GM23338 (cell line): Measurements from ENCODE around the gene KHK. TPM values are rescaled to one million over a fixed set of nuclear protein-coding genes. Genes with fewer than 3 reads are reported as not detected.

Source experiments
- ATAC-seq: fragments of 200-7000 bp; cut with Tn5 transposase; 3 replicates; pipeline ENCODE4 v1.9.1; 2020
- DNase-seq: peaks from one replicate; pipeline ENCODE4 v3.0.0-alpha.2; 2015; ENCODE audit warnings: low spot score
- H2AFZ ChIP-seq: fragments of 200-600 bp; sonication (generic); 2 replicates; pipeline ENCODE4 v1.8.0; 2016; ENCODE audit warnings: antibody characterized with exemption, mild to moderate bottlenecking, moderate library complexity
- H3F3A ChIP-seq: fragments of 200-600 bp; sonication (generic); replicated peaks from 2 replicates; pipeline ENCODE4 v1.8.0; 2017; ENCODE audit warnings: antibody characterized with exemption, mixed run types, low read depth
- H3K27ac ChIP-seq: fragments of 200-600 bp; sonication (generic); 2 replicates; pipeline ENCODE4 v1.6.1; 2016; ENCODE audit warnings: low read depth
- H3K27me3 ChIP-seq: fragments of 200-600 bp; sonication (generic); 2 replicates; pipeline ENCODE4 v1.8.0; 2016; ENCODE audit warnings: mild to moderate bottlenecking, mixed run types, moderate library complexity; ENCODE audit not compliant: insufficient read depth
- H3K36me3 ChIP-seq: fragments of 200-600 bp; sonication (generic); 2 replicates; pipeline ENCODE4 v1.8.0; 2016; ENCODE audit warnings: mild to moderate bottlenecking; ENCODE audit not compliant: insufficient read depth
- H3K4me1 ChIP-seq: fragments of 200-600 bp; sonication (generic); 2 replicates; pipeline ENCODE4 v1.8.0; 2016; ENCODE audit warnings: mild to moderate bottlenecking, moderate library complexity; ENCODE audit not compliant: insufficient read depth
- H3K4me2 ChIP-seq: fragments of 200-600 bp; sonication (generic); 2 replicates; pipeline ENCODE4 v1.7.1; 2017; ENCODE audit warnings: mixed run types
- H3K4me3 ChIP-seq: fragments of 200-600 bp; sonication (generic); 2 replicates; pipeline ENCODE4 v1.6.1; 2016; ENCODE audit warnings: mixed run types
- H3K79me2 ChIP-seq: fragments of 200-600 bp; sonication (generic); replicated peaks from 2 replicates; pipeline ENCODE4 v1.8.0; 2017; ENCODE audit warnings: mild to moderate bottlenecking; ENCODE audit not compliant: insufficient read depth
- H3K9me2 ChIP-seq: fragments of 200-600 bp; sonication (generic); 2 replicates; pipeline ENCODE4 v1.8.0; 2017; ENCODE audit not compliant: insufficient read depth
- H4K20me1 ChIP-seq: fragments of 200-600 bp; sonication (generic); replicated peaks from 2 replicates; pipeline ENCODE4 v1.8.0; 2017; ENCODE audit warnings: mild to moderate bottlenecking; ENCODE audit not compliant: insufficient read depth
- H3K27ac Mint-ChIP-seq: 2 replicates; pipeline ENCODE4 v1.8.0; 2020; ENCODE audit warnings: inconsistent platforms, mild to moderate bottlenecking, moderate library complexity, mixed read lengths
- H3K27me3 Mint-ChIP-seq: 3 replicates; pipeline ENCODE4 v1.8.0; 2022; ENCODE audit warnings: low read depth, mild to moderate bottlenecking, moderate library complexity, mixed read lengths, inconsistent platforms; ENCODE audit not compliant: insufficient read depth, poor library complexity
- H3K36me3 Mint-ChIP-seq: 3 replicates; pipeline ENCODE4 v1.8.0; 2021; ENCODE audit warnings: low read depth, mild to moderate bottlenecking, inconsistent platforms, moderate library complexity, mixed read lengths
- H3K4me1 Mint-ChIP-seq: 3 replicates; pipeline ENCODE4 v1.8.0; 2020; ENCODE audit warnings: mild to moderate bottlenecking, inconsistent platforms, mixed read lengths
- H3K4me3 Mint-ChIP-seq: 3 replicates; pipeline ENCODE4 v1.8.0; 2021; ENCODE audit warnings: moderate library complexity, mild to moderate bottlenecking, inconsistent platforms, mixed read lengths
- H3K9me3 Mint-ChIP-seq: 3 replicates; pipeline ENCODE4 v1.8.0; 2020; ENCODE audit warnings: moderate library complexity, mild to moderate bottlenecking, inconsistent platforms, mixed read lengths
- CREB1 ChIP-seq: fragments of 250-450 bp; sonication (Bioruptor Pico); IDR thresholded peaks from 2 replicates; pipeline ENCODE4 v1.5.0; 2020; ENCODE audit warnings: low read depth, mild to moderate bottlenecking, moderate library complexity
- EZH2 ChIP-seq: fragments of 200-600 bp; sonication (generic); IDR thresholded peaks from one replicate; pipeline ENCODE4 v1.8.0; 2017; ENCODE audit warnings: antibody characterized with exemption, mild to moderate bottlenecking, low read depth; ENCODE audit not compliant: unreplicated experiment
- EZH2phosphoT487 ChIP-seq: fragments of 200-600 bp; sonication (generic); IDR thresholded peaks from one replicate; pipeline ENCODE4 v1.8.1; 2018; ENCODE audit warnings: antibody characterized with exemption; ENCODE audit not compliant: unreplicated experiment
- JUNB ChIP-seq: IDR thresholded peaks from one replicate; pipeline ENCODE4 v1.6.1; 2016; ENCODE audit warnings: antibody characterized with exemption; ENCODE audit not compliant: unreplicated experiment
- NANOG ChIP-seq: IDR thresholded peaks from 2 replicates; pipeline ENCODE4 v1.6.1; 2016; ENCODE audit warnings: antibody characterized with exemption, borderline replicate concordance
- POLR2AphosphoS5 ChIP-seq: IDR thresholded peaks from 2 replicates; pipeline ENCODE4 v1.6.1; 2016; ENCODE audit warnings: antibody characterized with exemption, low read depth
- STAT1 ChIP-seq: IDR thresholded peaks from one replicate; pipeline ENCODE4 v1.6.1; 2016; ENCODE audit warnings: antibody characterized with exemption; ENCODE audit not compliant: unreplicated experiment
- ZNF114 ChIP-seq: fragments of 250-450 bp; sonication (Bioruptor Pico); IDR thresholded peaks from 2 replicates; pipeline ENCODE4 v1.5.0; 2020; ENCODE audit warnings: mild to moderate bottlenecking, moderate library complexity
- ZNF331 ChIP-seq: fragments of 250-450 bp; sonication (Bioruptor Pico); IDR thresholded peaks from 2 replicates; pipeline ENCODE4 v1.5.0; 2020; ENCODE audit warnings: low read depth, mild to moderate bottlenecking, moderate library complexity
- polyA plus RNA-seq: library from polyadenylated mRNA; unstranded; fragments of >200 nt; fragmentation: Nextera tagmentation; extraction: Ambion mirVana; gene quantifications from 2 replicates; pipeline ENCODE4 v1.2.1, GENCODE V29; 2016
- total RNA-seq: library from RNA; depleted of rRNA; stranded (reverse); fragments of >200 nt; shearing (Covaris generic); gene quantifications from 2 replicates; pipeline ENCODE4 v1.2.3, GENCODE V29; 2014
- TF ChIP-seq, protein P1 (sequence below): IDR thresholded peaks from 2 replicates; pipeline ENCODE4 v1.6.1; 2016; ENCODE audit warnings: antibody characterized with exemption
- TF ChIP-seq, protein P2 (sequence below): IDR thresholded peaks from one replicate; pipeline ENCODE4 v1.6.1; 2018; ENCODE audit warnings: antibody characterized with exemption; ENCODE audit not compliant: unreplicated experiment
- TF ChIP-seq, protein P3 (sequence below): fragments of 250-450 bp; sonication (Bioruptor Pico); IDR thresholded peaks from 2 replicates; pipeline ENCODE4 v1.5.0; 2020; ENCODE audit warnings: mild to moderate bottlenecking, moderate library complexity
- TF ChIP-seq, protein P4 (sequence below), 2 experiments: fragments of 200-600 bp in 1 of 2; sonication (generic) in 1 of 2; conservative IDR thresholded peaks; 2 replicates each; pipeline versions ENCODE4 v1.5.1 to v1.6.1; 2016 to 2017; ENCODE audit warnings: antibody characterized with exemption in 2 of 2, low read depth in 2 of 2, mild to moderate bottlenecking in 2 of 2, moderate library complexity in 1 of 2

KHK gene
- total and polyA plus RNA-seq, 2 experiments from 2014 or later: 9.7 TPM

DNA sequence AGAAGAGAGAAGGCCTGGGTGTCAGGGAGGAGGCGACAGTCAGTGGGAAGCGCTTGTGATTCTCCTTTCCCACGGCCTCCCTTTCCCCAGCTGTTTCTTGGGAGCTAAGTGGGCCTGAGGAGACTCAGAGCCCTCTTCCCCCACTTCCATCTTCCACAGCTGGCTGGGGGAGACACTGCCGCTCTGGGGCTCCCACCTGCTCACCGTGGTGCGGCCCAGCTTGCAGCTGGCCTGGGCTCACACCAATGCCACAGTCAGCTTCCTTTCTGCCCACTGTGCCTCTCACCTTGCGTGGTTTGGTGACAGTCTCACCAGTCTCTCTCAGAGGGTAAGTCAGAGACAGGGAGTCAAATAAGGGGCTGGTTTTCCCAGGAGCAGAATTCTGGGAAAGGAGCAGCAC is 46.7 kb upstream of the KHK start:
- TF ChIP-seq NANOG (no peak), ZNF331 (CRISPR knock-in tag) (no peak), ZNF114 (CRISPR knock-in tag) (no peak), POLR2AphosphoS5 (no peak), EZH2 (no peak), EZH2phosphoT487 (no peak), JUNB (no peak), CREB1 (CRISPR knock-in tag) (no peak), STAT1 (no peak)
- TF ChIP-seq, protein P1, sequence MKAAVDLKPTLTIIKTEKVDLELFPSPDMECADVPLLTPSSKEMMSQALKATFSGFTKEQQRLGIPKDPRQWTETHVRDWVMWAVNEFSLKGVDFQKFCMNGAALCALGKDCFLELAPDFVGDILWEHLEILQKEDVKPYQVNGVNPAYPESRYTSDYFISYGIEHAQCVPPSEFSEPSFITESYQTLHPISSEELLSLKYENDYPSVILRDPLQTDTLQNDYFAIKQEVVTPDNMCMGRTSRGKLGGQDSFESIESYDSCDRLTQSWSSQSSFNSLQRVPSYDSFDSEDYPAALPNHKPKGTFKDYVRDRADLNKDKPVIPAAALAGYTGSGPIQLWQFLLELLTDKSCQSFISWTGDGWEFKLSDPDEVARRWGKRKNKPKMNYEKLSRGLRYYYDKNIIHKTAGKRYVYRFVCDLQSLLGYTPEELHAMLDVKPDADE: no peak
- TF ChIP-seq, protein P2, sequence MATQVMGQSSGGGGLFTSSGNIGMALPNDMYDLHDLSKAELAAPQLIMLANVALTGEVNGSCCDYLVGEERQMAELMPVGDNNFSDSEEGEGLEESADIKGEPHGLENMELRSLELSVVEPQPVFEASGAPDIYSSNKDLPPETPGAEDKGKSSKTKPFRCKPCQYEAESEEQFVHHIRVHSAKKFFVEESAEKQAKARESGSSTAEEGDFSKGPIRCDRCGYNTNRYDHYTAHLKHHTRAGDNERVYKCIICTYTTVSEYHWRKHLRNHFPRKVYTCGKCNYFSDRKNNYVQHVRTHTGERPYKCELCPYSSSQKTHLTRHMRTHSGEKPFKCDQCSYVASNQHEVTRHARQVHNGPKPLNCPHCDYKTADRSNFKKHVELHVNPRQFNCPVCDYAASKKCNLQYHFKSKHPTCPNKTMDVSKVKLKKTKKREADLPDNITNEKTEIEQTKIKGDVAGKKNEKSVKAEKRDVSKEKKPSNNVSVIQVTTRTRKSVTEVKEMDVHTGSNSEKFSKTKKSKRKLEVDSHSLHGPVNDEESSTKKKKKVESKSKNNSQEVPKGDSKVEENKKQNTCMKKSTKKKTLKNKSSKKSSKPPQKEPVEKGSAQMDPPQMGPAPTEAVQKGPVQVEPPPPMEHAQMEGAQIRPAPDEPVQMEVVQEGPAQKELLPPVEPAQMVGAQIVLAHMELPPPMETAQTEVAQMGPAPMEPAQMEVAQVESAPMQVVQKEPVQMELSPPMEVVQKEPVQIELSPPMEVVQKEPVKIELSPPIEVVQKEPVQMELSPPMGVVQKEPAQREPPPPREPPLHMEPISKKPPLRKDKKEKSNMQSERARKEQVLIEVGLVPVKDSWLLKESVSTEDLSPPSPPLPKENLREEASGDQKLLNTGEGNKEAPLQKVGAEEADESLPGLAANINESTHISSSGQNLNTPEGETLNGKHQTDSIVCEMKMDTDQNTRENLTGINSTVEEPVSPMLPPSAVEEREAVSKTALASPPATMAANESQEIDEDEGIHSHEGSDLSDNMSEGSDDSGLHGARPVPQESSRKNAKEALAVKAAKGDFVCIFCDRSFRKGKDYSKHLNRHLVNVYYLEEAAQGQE: no peak
- TF ChIP-seq, protein P3, sequence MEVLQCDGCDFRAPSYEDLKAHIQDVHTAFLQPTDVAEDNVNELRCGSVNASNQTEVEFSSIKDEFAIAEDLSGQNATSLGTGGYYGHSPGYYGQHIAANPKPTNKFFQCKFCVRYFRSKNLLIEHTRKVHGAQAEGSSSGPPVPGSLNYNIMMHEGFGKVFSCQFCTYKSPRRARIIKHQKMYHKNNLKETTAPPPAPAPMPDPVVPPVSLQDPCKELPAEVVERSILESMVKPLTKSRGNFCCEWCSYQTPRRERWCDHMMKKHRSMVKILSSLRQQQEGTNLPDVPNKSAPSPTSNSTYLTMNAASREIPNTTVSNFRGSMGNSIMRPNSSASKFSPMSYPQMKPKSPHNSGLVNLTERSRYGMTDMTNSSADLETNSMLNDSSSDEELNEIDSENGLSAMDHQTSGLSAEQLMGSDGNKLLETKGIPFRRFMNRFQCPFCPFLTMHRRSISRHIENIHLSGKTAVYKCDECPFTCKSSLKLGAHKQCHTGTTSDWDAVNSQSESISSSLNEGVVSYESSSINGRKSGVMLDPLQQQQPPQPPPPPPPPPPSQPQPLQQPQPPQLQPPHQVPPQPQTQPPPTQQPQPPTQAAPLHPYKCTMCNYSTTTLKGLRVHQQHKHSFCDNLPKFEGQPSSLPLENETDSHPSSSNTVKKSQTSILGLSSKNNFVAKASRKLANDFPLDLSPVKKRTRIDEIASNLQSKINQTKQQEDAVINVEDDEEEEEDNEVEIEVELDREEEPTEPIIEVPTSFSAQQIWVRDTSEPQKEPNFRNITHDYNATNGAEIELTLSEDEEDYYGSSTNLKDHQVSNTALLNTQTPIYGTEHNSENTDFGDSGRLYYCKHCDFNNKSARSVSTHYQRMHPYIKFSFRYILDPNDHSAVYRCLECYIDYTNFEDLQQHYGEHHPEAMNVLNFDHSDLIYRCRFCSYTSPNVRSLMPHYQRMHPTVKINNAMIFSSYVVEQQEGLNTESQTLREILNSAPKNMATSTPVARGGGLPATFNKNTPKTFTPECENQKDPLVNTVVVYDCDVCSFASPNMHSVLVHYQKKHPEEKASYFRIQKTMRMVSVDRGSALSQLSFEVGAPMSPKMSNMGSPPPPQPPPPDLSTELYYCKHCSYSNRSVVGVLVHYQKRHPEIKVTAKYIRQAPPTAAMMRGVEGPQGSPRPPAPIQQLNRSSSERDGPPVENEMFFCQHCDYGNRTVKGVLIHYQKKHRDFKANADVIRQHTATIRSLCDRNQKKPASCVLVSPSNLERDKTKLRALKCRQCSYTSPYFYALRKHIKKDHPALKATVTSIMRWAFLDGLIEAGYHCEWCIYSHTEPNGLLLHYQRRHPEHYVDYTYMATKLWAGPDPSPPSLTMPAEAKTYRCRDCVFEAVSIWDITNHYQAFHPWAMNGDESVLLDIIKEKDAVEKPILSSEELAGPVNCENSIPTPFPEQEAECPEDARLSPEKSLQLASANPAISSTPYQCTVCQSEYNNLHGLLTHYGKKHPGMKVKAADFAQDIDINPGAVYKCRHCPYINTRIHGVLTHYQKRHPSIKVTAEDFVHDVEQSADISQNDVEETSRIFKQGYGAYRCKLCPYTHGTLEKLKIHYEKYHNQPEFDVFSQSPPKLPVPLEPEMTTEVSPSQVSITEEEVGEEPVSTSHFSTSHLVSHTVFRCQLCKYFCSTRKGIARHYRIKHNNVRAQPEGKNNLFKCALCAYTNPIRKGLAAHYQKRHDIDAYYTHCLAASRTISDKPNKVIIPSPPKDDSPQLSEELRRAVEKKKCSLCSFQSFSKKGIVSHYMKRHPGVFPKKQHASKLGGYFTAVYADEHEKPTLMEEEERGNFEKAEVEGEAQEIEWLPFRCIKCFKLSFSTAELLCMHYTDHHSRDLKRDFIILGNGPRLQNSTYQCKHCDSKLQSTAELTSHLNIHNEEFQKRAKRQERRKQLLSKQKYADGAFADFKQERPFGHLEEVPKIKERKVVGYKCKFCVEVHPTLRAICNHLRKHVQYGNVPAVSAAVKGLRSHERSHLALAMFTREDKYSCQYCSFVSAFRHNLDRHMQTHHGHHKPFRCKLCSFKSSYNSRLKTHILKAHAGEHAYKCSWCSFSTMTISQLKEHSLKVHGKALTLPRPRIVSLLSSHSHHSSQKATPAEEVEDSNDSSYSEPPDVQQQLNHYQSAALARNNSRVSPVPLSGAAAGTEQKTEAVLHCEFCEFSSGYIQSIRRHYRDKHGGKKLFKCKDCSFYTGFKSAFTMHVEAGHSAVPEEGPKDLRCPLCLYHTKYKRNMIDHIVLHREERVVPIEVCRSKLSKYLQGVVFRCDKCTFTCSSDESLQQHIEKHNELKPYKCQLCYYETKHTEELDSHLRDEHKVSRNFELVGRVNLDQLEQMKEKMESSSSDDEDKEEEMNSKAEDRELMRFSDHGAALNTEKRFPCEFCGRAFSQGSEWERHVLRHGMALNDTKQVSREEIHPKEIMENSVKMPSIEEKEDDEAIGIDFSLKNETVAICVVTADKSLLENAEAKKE: no peak
- TF ChIP-seq, protein P4, sequence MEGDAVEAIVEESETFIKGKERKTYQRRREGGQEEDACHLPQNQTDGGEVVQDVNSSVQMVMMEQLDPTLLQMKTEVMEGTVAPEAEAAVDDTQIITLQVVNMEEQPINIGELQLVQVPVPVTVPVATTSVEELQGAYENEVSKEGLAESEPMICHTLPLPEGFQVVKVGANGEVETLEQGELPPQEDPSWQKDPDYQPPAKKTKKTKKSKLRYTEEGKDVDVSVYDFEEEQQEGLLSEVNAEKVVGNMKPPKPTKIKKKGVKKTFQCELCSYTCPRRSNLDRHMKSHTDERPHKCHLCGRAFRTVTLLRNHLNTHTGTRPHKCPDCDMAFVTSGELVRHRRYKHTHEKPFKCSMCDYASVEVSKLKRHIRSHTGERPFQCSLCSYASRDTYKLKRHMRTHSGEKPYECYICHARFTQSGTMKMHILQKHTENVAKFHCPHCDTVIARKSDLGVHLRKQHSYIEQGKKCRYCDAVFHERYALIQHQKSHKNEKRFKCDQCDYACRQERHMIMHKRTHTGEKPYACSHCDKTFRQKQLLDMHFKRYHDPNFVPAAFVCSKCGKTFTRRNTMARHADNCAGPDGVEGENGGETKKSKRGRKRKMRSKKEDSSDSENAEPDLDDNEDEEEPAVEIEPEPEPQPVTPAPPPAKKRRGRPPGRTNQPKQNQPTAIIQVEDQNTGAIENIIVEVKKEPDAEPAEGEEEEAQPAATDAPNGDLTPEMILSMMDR (conservative IDR thresholded peaks at IDR 0.05; ENCODE audit: low read depth in 2 of 2): no peak
- Mint-ChIP-seq H3K4me3 (no peak overlapping the region), H3K36me3 (peaks cover 55% of the 10 kb centered on the region)

More for the DNA sequence above, 46.7 kb upstream of the KHK start:
- Histone ChIP-seq H3K36me3 (peaks cover 17% of the 10 kb centered on the region; the same call in 1 of the 2 replicates), H3K27me3 (no peaks in the 10 kb centered on the region), H3K4me3 (no peak overlapping the region), H3K27ac (no peak overlapping the region), H4K20me1 (no peaks in the 10 kb centered on the region), H3K4me2 (no peak overlapping the region), H2AFZ (no peak overlapping the region), H3K9me2 (no peaks in the 10 kb centered on the region), H3K4me1 (no peaks in the 10 kb centered on the region), H3K79me2 (no peaks in the 10 kb centered on the region), H3F3A (no peaks in the 10 kb centered on the region)
- no peak for DNase-seq
- no peak for ATAC-seq
- no peaks in the 10 kb centered on the region for H3K4me1 Mint-ChIP-seq
- H3K27ac Mint-ChIP-seq: no peak overlapping the region
- no peaks in the 10 kb centered on the region for H3K9me3 Mint-ChIP-seq
- H3K27me3 Mint-ChIP-seq: peaks cover 4% of the 10 kb centered on the region
